GM18511 (cell line): Measurements from ENCODE around the gene RPS19BP1.
A peak's percentile ranks its signal among the peaks of the same experiment; 100 is the strongest.

Source experiments
- ATAC-seq: cut with Tn5 transposase; IDR thresholded peaks from one replicate; pipeline ENCODE4 v1.9.1; 2021; ENCODE audit warnings: mild to moderate bottlenecking, moderate library complexity; ENCODE audit not compliant: unreplicated experiment

RPS19BP1 gene, protein sequence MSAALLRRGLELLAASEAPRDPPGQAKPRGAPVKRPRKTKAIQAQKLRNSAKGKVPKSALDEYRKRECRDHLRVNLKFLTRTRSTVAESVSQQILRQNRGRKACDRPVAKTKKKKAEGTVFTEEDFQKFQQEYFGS

DNA sequence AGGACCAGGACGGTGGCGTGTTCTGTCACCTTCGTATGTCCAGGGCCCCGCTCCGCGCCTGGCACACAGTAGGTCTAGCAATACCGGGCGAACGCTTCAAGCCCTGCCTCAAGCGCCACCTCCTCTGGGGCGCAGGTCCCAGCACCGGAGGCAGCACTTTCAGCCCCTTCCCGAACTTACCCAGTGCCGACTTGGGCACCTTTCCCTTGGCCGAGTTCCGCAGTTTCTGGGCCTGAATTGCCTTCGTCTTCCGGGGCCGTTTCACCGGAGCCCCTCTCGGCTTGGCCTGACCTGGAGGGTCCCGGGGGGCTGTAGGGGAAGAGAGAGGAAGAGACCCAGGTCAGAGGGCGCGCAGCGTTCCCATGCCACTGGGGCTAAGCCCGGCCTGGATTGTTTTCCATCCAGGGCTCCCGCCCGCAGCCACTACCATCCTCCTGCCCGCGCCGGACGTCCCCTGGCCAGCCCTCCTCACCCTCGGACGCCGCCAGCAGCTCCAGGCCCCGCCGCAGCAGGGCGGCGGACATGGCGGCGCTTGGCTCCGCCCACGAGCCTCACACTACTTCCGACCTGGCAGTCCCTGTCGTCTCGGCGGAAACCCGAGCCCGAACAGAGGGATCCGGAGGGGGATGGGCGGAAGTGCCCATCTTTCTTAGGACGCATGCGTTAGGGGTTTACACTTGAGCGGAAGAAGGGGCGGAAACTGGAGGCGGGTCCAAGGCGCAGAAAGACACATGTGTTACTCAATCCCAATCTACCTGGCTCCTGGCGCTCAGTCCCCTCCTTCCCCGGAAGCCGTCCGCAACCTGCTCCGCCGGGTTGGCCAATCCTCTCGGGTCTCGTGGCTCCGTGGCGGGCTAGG is at the start of gene RPS19BP1:
Gene RPS19BP1, minus strand, starts transcription at position 534 of the 859 bp plus-strand sequence. Its CDS starts 10 bp downstream, at position 524.
- ATAC-seq: peak; percentile 79

- ATAC-seq: no peak
Observed at GRCh38 chr22:39581303-39581702, 48.8 kb upstream of the RPS19BP1 start.

DNA sequence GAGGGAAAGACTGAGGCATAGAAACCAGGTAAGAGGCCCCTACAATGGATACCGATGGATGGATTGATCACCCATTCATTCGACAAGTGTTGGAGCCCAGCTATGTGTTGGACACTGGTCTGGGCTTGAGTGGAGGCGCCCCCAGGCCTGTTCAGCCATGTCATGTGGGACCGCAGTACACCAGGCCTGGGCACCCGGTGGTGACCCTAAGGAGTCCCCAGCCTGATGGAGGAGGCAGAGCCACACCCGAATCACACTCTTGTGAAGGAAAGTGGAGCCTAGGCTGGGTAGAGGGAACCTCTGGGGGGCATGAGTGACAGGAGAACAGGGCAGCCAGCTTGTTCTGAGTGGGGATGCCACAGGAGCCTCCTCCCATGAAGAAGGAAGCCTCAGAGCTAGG is 48.2 kb upstream of the RPS19BP1 start:
- ATAC-seq: no peak

- no peak for ATAC-seq
Observed at GRCh38 chr22:39580006-39580441, 47.5 kb upstream of the RPS19BP1 start.

GRCh38 chr22:39577900-39578299 is 45.4 kb upstream of the RPS19BP1 start:
- no peak for ATAC-seq

GRCh38 chr22:39577366-39577765 is 44.8 kb upstream of the RPS19BP1 start:
- no peak for ATAC-seq

DNA sequence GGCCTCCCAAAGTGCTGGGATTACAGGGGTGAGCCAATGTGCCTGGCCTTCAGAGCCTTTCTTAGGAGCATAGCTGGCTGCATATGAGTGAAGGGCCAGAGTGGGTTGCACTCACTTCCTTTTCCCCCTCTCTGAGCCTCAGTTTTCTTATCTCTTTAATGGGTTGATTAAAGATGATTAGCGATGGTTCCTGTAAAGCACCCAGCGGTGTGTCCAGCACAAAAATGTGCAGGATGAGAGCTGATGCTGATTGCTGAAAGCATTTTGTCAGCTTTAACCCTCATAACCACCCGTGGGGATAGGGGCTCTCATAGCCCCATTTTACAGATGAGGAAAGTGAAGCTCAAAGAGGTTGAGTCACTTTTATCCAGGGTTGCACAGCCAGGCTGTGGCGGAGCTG is 43.5 kb upstream of the RPS19BP1 start:
- no peak for ATAC-seq

- no peak for ATAC-seq
Observed at GRCh38 chr22:39575552-39575825, 42.9 kb upstream of the RPS19BP1 start.

- no peak for ATAC-seq
Observed at GRCh38 chr22:39574779-39575551, 42.4 kb upstream of the RPS19BP1 start.

DNA sequence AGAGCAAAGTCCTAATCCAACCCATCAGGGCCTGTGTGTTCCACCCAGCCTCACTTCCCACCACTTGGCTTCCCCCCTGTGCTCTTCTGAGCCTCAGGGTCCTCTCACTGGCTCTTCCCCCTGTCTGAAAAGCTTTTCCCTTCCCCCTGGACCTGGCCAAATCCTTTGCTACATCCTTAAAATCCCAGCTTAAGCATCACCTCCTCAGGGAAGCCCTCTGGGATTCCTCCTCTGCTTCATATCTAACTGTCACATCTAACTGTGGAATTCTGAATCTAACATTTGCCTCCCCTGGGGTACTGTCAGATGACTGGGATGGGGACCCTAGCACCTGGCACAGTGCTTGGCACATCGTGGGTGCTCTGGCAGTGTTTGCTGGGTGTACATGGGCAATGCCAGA is 39.0 kb upstream of the RPS19BP1 start:
- no peak for ATAC-seq

- no peak for ATAC-seq
Observed at GRCh38 chr22:39570665-39571064, 38.1 kb upstream of the RPS19BP1 start, which contains the start of gene CACNA1I. Gene CACNA1I (plus strand): TSS chr22:39570753. CDS start chr22:39570753, 0 bp downstream.

- no peak for ATAC-seq
Observed at GRCh38 chr22:39570226-39570625, 37.7 kb upstream of the RPS19BP1 start.

- no peak for ATAC-seq
Observed at GRCh38 chr22:39569066-39569465, 36.5 kb upstream of the RPS19BP1 start.

DNA sequence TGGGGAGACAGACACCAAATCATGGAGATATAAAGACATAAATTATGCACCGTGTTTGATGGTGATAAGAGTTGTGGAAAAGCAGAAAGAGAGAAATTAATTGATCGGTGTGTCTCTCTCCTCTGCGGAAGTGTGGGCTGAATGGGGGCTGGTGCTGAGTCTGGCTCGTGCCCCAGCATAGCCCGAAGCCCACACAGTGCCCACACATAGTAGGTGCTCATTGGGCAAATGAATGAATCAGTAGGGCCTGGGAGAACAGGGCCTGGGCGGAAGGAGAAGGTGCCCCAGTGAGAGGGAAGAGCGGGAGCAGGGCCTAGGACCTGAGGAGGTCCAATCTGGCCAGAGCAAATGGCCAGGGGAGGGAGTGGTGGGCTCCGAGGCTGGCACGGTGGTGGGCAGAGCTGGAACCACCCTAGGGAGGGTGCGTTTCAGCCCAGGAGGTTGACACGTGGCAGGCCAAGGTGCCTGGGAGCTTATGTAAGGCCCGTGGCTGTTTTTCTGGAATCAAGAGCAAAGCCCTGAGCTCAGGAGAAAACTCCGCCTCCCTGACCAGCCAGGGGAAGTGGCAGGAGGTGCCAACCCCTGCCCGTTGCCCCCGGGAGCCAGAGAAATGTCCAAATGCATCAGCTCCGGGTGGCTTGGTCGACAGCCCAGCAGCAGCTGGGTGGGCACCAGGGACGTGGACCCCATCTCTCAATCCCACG is 35.9 kb upstream of the RPS19BP1 start:
- no peak for ATAC-seq

- no peak for ATAC-seq
Observed at GRCh38 chr22:39567135-39567946, 34.8 kb upstream of the RPS19BP1 start.

GRCh38 chr22:39565414-39565944 is 32.9 kb upstream of the RPS19BP1 start:
- ATAC-seq: no peak

GRCh38 chr22:39563571-39564428 is 31.3 kb upstream of the RPS19BP1 start:
- no peak for ATAC-seq

- ATAC-seq: no peak
Observed at GRCh38 chr22:39562839-39563489, 30.4 kb upstream of the RPS19BP1 start.

GRCh38 chr22:39560127-39560526 is 27.6 kb upstream of the RPS19BP1 start:
- ATAC-seq: no peak
